ENCODE data around the gene MIGA2.

MIGA2 gene

DNA sequence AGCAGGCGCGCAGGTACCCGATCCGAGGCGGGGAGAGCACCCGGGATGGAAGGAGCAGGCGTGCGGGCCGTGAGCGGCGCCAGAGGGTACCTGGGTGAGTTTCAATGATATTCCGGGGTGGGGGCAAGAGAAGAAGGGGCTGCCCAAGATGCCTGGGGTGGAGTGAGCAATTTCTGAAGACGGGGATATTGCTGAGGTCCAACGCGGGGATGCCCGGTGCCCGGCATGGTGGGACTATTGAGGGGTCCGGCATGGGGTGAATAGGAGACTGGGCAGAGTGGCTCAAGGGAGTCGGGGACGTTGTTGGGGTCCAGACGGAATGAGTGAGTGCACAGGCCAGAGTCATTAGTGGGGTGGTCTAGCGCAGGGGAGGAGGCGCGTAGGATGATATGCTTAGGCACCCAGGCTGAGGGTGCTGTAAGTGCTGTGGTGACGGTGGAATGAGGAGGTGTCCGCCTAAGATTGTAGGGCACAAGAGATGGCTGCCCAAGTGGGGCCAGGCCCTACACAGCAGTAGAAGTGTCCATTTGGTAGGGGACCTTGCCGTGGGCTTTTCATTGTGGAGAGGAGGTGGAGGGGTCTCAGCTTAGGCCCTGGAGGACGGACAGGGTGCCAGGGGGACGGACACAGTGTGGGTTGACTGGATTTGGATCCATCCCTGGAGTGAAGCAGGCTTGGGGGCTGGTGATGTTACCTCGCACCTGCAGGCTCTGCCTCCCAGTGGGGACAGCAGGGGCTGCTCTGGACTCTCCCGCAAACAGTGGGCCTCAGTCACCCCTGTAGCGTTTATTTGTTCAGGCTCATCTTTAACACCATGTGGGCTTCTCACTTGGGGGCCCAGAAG is 719 bp downstream of the MIGA2 start:
- DNase-seq (ENCODE audit: low read depth in 3 of 3, low spot score in 1 of 3) = no peak

DNA sequence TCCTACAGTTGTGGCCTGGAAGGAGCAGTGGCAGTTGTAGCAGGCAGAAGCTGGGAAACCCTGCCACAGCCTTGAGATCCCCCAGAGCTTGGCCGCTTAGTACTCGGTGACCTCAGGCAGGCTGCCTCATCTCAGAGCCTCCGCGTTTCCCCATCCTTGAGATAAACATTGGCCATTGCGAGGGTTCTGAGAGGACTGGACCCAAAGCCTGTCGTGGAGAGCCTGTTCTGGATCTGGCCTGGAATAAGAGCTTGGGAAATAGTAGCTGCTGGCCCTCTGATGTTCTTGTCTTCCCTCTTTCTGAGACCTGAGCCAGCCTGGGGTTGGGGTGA is 1.3 kb downstream of the MIGA2 start:
- DNase-seq (ENCODE audit: low read depth in 3 of 3, low spot score in 1 of 3) = no peak

- no peak for DNase-seq (ENCODE audit: low read depth in 3 of 3, low spot score in 1 of 3)
Measured at GRCh38 chr9:129038109-129038852, 1.9 kb downstream of the MIGA2 start.

DNA sequence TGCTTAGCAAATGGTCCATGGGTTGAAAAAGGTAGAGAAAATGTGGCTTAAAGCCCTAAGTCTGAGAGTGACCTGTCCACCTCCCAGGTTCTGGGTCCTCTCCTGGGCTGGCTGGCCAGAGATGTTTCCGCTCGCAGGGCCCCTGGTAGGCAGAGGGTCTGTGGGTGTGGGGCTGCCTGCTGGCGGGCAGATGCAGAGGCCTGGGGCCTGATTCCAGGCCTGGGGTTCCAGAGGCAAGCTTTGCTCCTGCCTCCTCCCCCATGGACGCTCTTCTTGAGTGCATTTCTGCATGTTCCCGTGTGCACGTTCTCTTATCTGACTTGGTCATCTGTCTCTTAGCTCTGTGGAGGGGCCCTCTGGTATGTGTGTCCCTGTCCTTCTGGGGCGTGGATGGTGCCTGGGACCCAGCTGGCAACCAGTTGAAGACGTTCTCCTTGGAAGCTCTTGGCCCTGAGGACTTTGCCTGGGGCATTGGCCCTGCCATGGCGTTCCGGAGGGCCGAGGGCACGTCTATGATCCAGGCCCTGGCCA is 3.8 kb downstream of the MIGA2 start:
- no peak for DNase-seq (ENCODE audit: low read depth in 3 of 3, low spot score in 1 of 3)

GRCh38 chr9:129042016-129042415 is 5.6 kb downstream of the MIGA2 start:
- no peak for DNase-seq (ENCODE audit: low read depth in 3 of 3, low spot score in 1 of 3)

GRCh38 chr9:129052592-129052991 is 16.2 kb downstream of the MIGA2 start:
- no peak for DNase-seq (ENCODE audit: low read depth in 3 of 3, low spot score in 1 of 3)

- no peak for DNase-seq (ENCODE audit: low read depth in 3 of 3, low spot score in 1 of 3)
Measured at GRCh38 chr9:129053020-129053419, 16.6 kb downstream of the MIGA2 start.

- DNase-seq (ENCODE audit: low read depth in 3 of 3, low spot score in 1 of 3) = no peak
Measured at GRCh38 chr9:129054163-129054851, 17.9 kb downstream of the MIGA2 start.

DNA sequence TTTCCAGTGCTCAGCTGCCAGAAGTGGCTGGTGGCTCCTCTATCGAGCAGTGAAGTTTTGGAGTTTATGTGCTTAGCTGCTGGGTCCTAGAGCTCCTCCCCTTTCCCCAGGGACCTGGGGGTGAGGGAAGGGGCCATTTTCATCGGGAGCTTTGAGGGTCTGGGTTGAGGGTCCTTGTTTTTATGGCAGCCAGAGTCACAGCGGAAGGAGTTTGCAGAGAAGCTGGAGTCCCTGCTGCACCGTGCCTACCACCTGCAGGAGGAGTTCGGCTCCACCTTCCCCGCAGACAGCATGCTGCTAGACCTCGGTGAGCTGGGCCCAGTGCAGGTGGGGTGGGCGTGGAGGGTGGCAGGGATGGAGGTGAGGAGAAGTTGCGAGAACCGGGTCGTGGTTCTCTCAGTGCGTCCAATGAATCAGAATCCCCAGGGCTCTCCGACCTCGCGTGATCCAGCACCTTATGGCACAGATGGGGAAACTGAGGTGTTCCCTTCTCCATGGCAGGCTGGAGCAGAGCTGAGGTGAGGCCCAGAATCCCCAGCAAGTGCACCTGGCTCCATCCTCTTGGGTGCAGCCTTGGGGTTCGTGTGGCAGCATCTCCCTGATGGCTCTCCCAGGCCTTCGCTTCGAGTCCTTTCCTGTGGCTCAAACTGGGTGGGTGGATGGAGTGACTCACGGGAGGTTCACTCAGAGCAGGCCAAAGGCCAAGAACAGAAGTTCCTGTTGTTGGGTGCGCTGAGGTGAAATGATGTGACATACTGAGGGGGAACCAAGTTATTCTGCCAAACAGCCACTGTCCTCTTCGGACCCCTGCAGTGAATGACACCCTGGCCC is 22.8 kb downstream of the MIGA2 start:
- no peak for DNase-seq (ENCODE audit: low read depth in 3 of 3, low spot score in 1 of 3)

- no peak for DNase-seq (ENCODE audit: low read depth in 3 of 3, low spot score in 1 of 3)
Measured at GRCh38 chr9:129059796-129060785, 23.7 kb downstream of the MIGA2 start.

DNA sequence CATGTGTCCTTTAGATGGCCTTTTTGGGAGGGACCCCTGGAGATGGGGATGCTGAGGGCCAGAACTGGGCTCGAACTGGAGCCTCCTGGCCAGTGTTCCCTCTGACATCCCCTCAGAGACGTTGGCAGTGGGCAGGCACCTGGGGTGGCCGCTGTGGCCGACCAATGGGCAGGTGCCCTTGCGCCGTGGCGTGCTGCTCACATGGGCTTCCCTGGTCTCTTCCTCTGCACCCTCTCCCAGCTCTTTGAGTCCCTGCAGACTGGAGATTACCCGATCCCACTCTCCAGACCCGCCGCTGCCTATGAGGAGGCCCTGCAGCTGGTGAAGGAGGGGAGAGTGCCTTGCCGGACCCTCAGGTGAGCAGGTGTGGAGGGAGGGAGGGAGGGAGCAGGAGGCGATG is 24.6 kb downstream of the MIGA2 start:
- no peak for DNase-seq (ENCODE audit: low read depth in 3 of 3, low spot score in 1 of 3)

DNA sequence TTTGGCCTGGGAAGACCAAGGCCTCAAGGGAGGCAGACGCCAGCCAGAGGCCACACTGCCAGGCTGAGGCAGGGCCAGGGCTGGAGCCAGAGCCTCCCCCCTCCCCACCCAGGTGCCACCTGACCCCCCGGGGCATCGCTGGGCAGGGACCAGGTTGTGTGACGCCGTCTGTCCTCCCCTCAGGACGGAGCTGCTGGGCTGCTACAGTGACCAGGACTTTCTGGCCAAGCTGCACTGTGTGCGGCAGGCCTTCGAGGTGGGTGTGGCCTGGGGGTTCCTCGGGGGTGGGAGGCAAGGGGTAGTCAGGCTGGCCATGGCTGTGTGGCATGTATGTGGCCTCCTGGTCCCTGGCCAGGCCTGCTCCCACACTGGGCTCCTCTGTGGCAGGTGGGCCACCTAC is 26.6 kb downstream of the MIGA2 start:
- no peak for DNase-seq (ENCODE audit: low read depth in 3 of 3, low spot score in 1 of 3)

- no peak for DNase-seq (ENCODE audit: low read depth in 3 of 3, low spot score in 1 of 3)
Measured at GRCh38 chr9:129064499-129064908, 28.1 kb downstream of the MIGA2 start.

DNA sequence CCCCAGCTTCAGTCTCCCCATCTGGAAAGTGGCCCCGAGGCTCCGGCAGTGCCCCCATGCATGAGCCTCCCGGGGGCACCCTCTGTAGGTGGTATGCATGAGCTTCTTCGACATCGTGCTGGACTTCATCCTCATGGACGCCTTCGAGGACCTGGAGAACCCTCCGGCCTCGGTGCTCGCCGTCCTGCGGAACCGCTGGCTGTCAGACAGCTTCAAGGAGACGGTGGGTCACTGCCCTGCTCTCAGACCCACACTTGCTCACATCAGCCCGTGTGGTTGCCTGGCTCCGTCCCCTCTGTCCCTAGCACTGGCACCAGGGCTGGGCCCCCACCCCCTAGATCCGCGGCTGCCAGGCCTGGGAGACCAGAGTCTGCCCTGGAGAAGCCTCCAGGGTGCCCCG is 31.7 kb downstream of the MIGA2 start:
- no peak for DNase-seq (ENCODE audit: low read depth in 3 of 3, low spot score in 1 of 3)

GRCh38 chr9:129068990-129069861 is 32.8 kb downstream of the MIGA2 start:
- DNase-seq (ENCODE audit: low read depth in 3 of 3, low spot score in 1 of 3) = peak; percentile 18 to 22 (median 21)

- DNase-seq (ENCODE audit: low read depth in 3 of 3, low spot score in 1 of 3) = no peak
Measured at GRCh38 chr9:129069862-129070641, 33.6 kb downstream of the MIGA2 start.

GRCh38 chr9:129070696-129071525 is 34.5 kb downstream of the MIGA2 start:
- DNase-seq (ENCODE audit: low read depth in 3 of 3, low spot score in 1 of 3) = no peak

All from stimulated activated CD4-positive, alpha-beta T cell treated with anti-CD3 and anti-CD28 coated beads, TNF-alpha, amount 100 ng/mL, for 1 hour (primary cell).